Thoracic aorta endothelial cell (primary cell): ENCODE results near the gene COL4A1. TPM values are rescaled to one million over a fixed set of nuclear protein-coding genes. Genes with fewer than 3 reads are reported as not detected.

ENCODE experiments used
- small RNA-seq: library from RNA; depleted of rRNA; stranded (forward); fragments of <200 nt; gene quantifications from one replicate; pipeline ENCODE3, GENCODE V24; 2012
- total RNA-seq: library from RNA; depleted of rRNA; stranded (reverse); fragments of >200 nt; gene quantifications from 2 replicates; pipeline ENCODE4 v1.2.3, GENCODE V29; 2012

The COL4A1 gene
- total RNA-seq = 207 and 353 TPM in 2 replicates

GRCh38 chr13:110306960-110307766 is at the start of gene COL4A1, which contains the start of gene COL4A2:
Gene COL4A1, minus strand, starts transcription at chr13:110307157. Its CDS starts 130 bp downstream, at chr13:110307027.
Gene COL4A2, plus strand, starts transcription at chr13:110307284. Its CDS starts 620 bp downstream, at chr13:110307904.

Small RNA genes lying within 50 kb of the gene (small RNA-seq; reads per million reads assigned to genes)
- gene MIR8073 = not detected

Other genes with a start within 250 kb of the COL4A1 start
- gene COL4A2, start 127 bp upstream of the COL4A1 start, total RNA-seq = 143 and 216 TPM in 2 replicates